Duodenal mucosa (tissue), 2 donors: ENCODE results near the gene PSMA6.
A peak's percentile ranks its signal among the peaks of the same experiment; 100 is the strongest.

Experiments
- H3K27ac ChIP-seq: one replicate; pipeline ENCODE4 v1.7.0; 2013; ENCODE audit warnings: low read depth, low read length
- H3K27me3 ChIP-seq, 2 donors: one replicate each; pipeline ENCODE4 v1.7.0; 2013; ENCODE audit warnings: low read length in 2 of 2, control low read depth in 1 of 2; ENCODE audit not compliant: insufficient read depth in 2 of 2, control insufficient read depth in 1 of 2
- H3K36me3 ChIP-seq, 2 donors: one replicate each; pipeline ENCODE4 v1.7.0; 2013; ENCODE audit warnings: low read length in 2 of 2, control low read depth in 1 of 2; ENCODE audit not compliant: insufficient read depth in 2 of 2, control insufficient read depth in 1 of 2
- H3K4me1 ChIP-seq, 2 donors: one replicate each; pipeline ENCODE4 v1.7.0; 2013; ENCODE audit warnings: low read length in 2 of 2, control low read depth in 1 of 2; ENCODE audit not compliant: insufficient read depth in 2 of 2, control insufficient read depth in 1 of 2
- H3K4me3 ChIP-seq, 2 donors: one replicate each; pipeline ENCODE4 v1.7.0; 2013; ENCODE audit warnings: low read length in 2 of 2, low read depth in 1 of 2
- H3K9ac ChIP-seq, 2 donors: one replicate each; pipeline ENCODE4 v1.7.0; 2013; ENCODE audit warnings: low read length in 2 of 2, low read depth in 1 of 2
- H3K9me3 ChIP-seq, 2 donors: one replicate each; pipeline ENCODE4 v1.7.0; 2013; ENCODE audit warnings: low read length in 2 of 2, control low read depth in 1 of 2; ENCODE audit not compliant: control insufficient read depth in 1 of 2

The PSMA6 gene

GRCh38 chr14:35317820-35318219 is 25.6 kb downstream of the PSMA6 start:
- H3K4me1 ChIP-seq = no peaks in the 10 kb centered on the region
- H3K4me3 ChIP-seq = no peak overlapping the region
- no peaks in the 10 kb centered on the region for H3K9me3 ChIP-seq
- no peak overlapping the region for H3K9ac ChIP-seq
- peaks cover 8 to 39% of the 10 kb centered on the region in 2 donors for H3K36me3 ChIP-seq
- no peaks in the 10 kb centered on the region for H3K27me3 ChIP-seq
- no peak overlapping the region for H3K27ac ChIP-seq

- Histone ChIP-seq H3K27ac (no peak overlapping the region), H3K9me3 (no peaks in the 10 kb centered on the region), H3K36me3 (peaks cover 7 to 33% of the 10 kb centered on the region in 2 donors), H3K27me3 (no peaks in the 10 kb centered on the region), H3K9ac (no peak overlapping the region), H3K4me3 (no peak overlapping the region), H3K4me1 (no peaks in the 10 kb centered on the region)
These were observed 27.3 kb downstream of the PSMA6 start for GRCh38 chr14:35319509-35319908.

DNA sequence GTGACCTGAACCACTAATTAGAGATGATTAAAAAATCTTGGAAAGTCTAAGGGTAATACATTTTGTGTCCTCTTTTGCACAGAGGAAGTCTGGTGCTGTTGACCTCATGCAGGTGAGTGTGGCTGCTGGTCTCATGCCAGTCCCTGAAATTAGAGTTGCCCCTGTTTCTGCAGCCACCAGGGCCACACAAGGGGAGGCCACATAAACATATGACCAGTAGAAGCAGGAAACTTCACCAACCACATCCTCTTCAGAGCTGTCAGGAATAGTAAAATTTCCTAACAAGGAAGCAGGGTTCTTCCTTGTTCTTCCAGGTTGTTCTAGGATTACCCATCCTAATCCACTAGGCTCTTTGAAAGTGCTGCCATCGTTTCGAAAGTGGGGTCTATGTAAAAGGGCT is 28.3 kb downstream of the PSMA6 start:
- Histone ChIP-seq H3K4me1 (no peaks in the 10 kb centered on the region), H3K9me3 (no peaks in the 10 kb centered on the region), H3K4me3 (no peak overlapping the region), H3K9ac (no peak overlapping the region), H3K27ac (no peak overlapping the region), H3K36me3 (peaks cover 0 to 25% of the 10 kb centered on the region in 2 donors), H3K27me3 (no peaks in the 10 kb centered on the region)

- H3K27ac ChIP-seq = no peak overlapping the region
- no peaks in the 10 kb centered on the region for H3K9me3 ChIP-seq
- H3K36me3 ChIP-seq = no peaks in the 10 kb centered on the region
- H3K4me1 ChIP-seq = peaks cover under 1% of the 10 kb centered on the region in 2 donors
- H3K4me3 ChIP-seq = no peak overlapping the region
- no peaks in the 10 kb centered on the region for H3K27me3 ChIP-seq
- H3K9ac ChIP-seq = no peak overlapping the region
These were observed 34.2 kb downstream of the PSMA6 start for GRCh38 chr14:35326375-35326774.

DNA sequence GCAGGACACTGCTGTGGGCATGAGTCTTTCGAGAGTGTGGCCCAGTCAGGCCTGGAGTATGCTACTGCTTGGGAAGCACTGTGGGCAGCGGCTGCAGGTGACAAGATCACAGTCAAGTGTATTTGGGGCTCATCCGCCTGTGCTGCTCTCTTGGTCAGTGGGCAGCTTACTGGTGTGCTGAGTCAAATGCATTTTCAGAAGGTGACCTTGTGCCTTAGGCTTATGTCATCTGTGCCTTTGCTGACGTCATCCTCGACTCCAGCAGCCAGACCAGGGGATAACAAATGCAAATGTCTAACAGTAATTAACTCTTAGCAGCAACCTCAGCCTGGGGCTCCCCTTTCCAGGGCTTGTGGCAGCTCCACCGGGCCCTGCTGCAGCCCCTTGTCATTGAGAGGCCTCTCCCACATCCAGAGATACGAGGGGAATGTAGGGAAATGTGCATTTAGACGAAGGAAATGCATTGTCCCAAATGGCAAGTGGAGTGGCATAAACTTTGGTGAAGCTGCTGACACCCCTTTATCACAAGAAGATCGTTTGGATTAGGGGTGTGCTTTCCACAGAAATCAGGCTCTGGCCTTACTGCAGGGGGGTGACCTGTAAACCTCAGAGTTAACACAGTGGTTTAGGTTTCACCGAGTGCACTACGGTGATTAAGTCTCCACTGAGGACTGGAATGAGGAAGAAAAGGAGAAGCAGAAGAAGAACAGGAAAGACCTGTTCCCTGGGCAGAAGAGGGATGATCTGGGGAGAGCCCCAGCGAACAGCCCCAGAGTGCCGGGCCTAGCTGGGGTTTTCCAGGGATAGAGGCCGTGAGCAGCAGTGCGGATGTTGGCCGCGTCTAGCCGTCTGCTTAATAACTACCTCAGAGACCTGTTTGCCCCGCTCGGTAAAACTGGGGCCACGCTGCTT is 39.7 kb downstream of the PSMA6 start:
- H3K9ac ChIP-seq = peak overlapping the region; percentile 1 to 6
- no peak overlapping the region for H3K27ac ChIP-seq
- H3K4me1 ChIP-seq = peaks cover 47 to 51% of the 10 kb centered on the region in 2 donors
- no peaks in the 10 kb centered on the region for H3K27me3 ChIP-seq
- H3K36me3 ChIP-seq = no peaks in the 10 kb centered on the region
- no peaks in the 10 kb centered on the region for H3K9me3 ChIP-seq
- no peak overlapping the region for H3K4me3 ChIP-seq

DNA sequence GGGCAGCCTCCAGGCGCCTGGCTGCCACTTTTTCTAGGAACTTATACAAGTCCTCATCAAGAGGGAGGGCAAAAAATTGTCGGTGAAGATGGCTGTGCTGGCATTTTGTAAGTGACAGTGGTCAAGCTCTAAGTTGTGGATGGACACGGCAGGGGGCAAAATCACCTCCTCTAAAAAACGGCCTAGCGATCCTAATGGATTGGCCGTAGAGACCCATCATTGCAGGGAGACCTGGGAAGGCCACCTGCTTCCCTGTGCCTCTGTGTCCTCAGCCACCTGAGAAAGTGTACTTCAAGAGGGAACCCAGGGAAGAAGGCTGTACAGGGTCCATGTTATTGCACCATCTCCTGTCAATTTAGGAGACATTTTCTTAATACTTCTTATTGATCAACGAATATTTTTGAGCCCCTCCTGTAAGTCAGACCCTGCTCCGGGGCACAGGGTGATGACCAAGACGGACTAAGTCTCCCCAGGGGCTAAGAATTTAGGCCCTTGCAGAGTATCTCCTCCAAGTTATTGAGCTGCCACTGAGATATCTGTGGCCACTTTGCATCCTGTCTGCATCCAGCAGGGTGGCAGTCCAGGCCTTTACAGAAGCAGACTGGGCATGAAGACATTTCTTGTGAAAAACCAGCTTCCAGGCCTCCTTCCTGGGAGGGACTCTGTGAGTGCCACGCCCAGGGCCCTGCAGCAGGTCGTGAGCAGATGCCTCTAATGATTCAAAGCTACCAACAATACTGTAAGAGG is 40.5 kb downstream of the PSMA6 start:
- Histone ChIP-seq H3K27ac (no peak overlapping the region), H3K4me1 (peaks cover 56 to 59% of the 10 kb centered on the region in 2 donors), H3K36me3 (no peaks in the 10 kb centered on the region), H3K9ac (peak overlapping the region; percentile 1 to 24), H3K4me3 (peak overlapping the region in 1 of 2 donors; percentile 15), H3K9me3 (no peaks in the 10 kb centered on the region), H3K27me3 (no peaks in the 10 kb centered on the region)

DNA sequence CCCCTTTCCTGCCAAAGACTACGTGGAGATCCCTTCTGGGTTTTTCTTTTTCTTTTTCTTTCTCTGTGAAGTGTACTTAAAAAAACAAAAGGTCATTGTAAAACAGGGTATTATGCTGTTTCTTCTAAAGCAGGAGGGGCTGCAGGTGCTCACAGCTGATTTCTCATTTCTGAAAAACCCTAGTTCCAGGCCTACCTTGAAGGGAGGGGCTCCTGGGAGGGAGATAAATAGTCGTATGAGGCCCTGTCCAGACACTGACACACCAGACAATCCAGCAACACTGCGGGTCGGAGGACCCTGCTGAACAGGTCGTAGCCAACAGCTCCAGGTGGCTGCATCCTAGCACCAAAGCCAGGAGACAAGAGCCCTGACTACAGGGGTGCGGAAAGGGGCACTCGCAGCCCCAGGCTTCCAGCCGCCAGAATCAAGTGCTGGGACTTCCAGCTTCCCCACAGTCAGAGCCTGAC is 41.1 kb downstream of the PSMA6 start:
- Histone ChIP-seq H3K27ac (no peak overlapping the region), H3K36me3 (no peaks in the 10 kb centered on the region), H3K4me3 (peak overlapping the region in 1 of 2 donors; percentile 15), H3K9me3 (no peaks in the 10 kb centered on the region), H3K27me3 (no peaks in the 10 kb centered on the region), H3K9ac (peak overlapping the region; percentile 1 to 24), H3K4me1 (peaks cover 61 to 64% of the 10 kb centered on the region in 2 donors)

- Histone ChIP-seq H3K27ac (no peak overlapping the region), H3K27me3 (no peaks in the 10 kb centered on the region), H3K4me1 (peaks cover 66 to 67% of the 10 kb centered on the region in 2 donors), H3K9ac (peak overlapping the region; percentile 18 to 24), H3K9me3 (no peaks in the 10 kb centered on the region), H3K36me3 (no peaks in the 10 kb centered on the region), H3K4me3 (no peak overlapping the region)
These were observed 41.9 kb downstream of the PSMA6 start for GRCh38 chr14:35333797-35334743.

DNA sequence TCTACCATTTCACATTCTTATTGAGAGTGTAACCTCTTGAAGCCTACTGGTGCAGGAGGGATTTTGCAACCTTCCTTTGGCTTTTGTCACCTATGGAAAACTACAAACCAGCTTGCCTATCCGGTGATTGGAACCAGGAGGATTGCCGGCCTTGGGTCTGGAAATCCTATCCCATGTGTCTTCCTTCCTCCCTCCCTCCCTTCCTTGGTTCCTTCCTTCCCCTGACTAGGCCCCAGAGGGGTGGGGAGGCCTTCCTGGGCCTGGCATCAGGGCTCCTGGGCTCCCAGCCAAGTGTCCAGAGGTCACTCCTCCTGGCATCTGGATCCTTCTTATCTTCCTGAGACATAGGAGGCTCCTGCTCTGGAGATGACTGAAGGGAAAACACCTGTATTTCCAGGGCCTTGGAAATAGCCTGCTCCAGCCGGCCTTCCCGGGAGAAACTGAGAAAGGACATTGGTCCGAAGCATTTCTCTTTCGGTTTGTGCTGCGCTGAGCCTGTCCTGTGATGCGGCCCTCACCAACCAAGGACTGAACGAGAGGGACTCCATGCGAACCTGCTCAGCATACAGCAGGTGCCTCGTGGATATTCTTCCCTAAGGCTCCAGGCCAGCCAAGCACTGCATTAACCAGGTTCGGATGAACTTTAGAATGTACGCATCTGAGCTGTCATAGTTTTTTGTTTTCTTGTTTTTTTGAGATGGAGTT is 43.4 kb downstream of the PSMA6 start:
- Histone ChIP-seq H3K4me3 (peak overlapping the region; percentile 26 to 37), H3K9me3 (no peaks in the 10 kb centered on the region), H3K9ac (peak overlapping the region; percentile 71 to 76), H3K27me3 (no peaks in the 10 kb centered on the region), H3K4me1 (peaks cover 73 to 80% of the 10 kb centered on the region in 2 donors), H3K27ac (peak overlapping the region; percentile 87), H3K36me3 (no peaks in the 10 kb centered on the region)
